ENCODE data around the gene BAD. TPM values are rescaled to one million over a fixed set of nuclear protein-coding genes. Genes with fewer than 3 reads are reported as not detected.
A peak's percentile ranks its signal among the peaks of the same experiment; 100 is the strongest.

Gene BAD
- total and polyA plus RNA-seq, 2 of the 13 experiments (the other 11 are each of a cell fraction or from before 2014, with no cell fraction given), result 17.9 to 28.5 TPM

- TF ChIP-seq, protein P1, sequence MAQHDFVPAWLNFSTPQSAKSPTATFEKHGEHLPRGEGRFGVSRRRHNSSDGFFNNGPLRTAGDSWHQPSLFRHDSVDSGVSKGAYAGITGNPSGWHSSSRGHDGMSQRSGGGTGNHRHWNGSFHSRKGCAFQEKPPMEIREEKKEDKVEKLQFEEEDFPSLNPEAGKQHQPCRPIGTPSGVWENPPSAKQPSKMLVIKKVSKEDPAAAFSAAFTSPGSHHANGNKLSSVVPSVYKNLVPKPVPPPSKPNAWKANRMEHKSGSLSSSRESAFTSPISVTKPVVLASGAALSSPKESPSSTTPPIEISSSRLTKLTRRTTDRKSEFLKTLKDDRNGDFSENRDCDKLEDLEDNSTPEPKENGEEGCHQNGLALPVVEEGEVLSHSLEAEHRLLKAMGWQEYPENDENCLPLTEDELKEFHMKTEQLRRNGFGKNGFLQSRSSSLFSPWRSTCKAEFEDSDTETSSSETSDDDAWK (CRISPR knock-in tag; IDR thresholded peaks at IDR 0.05), result no peak
- TF ChIP-seq ZFY (CRISPR knock-in tag; IDR thresholded peaks at IDR 0.05) (peak; percentile 75), HNRNPL (IDR thresholded peaks at IDR 0.05; ENCODE audit: low read depth, low read length) (peak; percentile 85), ZNF264 (CRISPR knock-in tag; IDR thresholded peaks at IDR 0.05) (0 out of 2 replicates have a peak, but pooled peaks have one; percentile 19), GATAD1 (CRISPR knock-in tag; IDR thresholded peaks at IDR 0.05) (peak; percentile 62), ZFP37 (CRISPR knock-in tag; IDR thresholded peaks at IDR 0.05; ENCODE audit: borderline replicate concordance) (no peak), ZNF605 (CRISPR knock-in tag; IDR thresholded peaks at IDR 0.05) (no peak), JUN (CRISPR knock-in tag; IDR thresholded peaks at IDR 0.05) (no peak), ZNF562 (CRISPR knock-in tag; IDR thresholded peaks at IDR 0.05; ENCODE audit: borderline replicate concordance) (no peak), ZFX (CRISPR knock-in tag; IDR thresholded peaks at IDR 0.05; ENCODE audit: low read depth) (peak; percentile 81), SPEN (CRISPR knock-in tag; IDR thresholded peaks at IDR 0.05; ENCODE audit: low read depth) (peak; percentile 11; the same call in 1 of the 2 replicates), NCOA2 (CRISPR knock-in tag; IDR thresholded peaks at IDR 0.05) (0 out of 2 replicates have a peak, but pooled peaks have one; percentile 15), ZBTB7A (CRISPR knock-in tag; IDR thresholded peaks at IDR 0.05) (no peak), ARID2 (CRISPR knock-in tag; IDR thresholded peaks at IDR 0.05; ENCODE audit: borderline replicate concordance) (no peak), MTF1 (CRISPR knock-in tag; IDR thresholded peaks at IDR 0.05) (no peak), ZNF670 (CRISPR knock-in tag; IDR thresholded peaks at IDR 0.05; ENCODE audit: borderline replicate concordance) (peak; percentile 86)
- TF ChIP-seq, protein P2, sequence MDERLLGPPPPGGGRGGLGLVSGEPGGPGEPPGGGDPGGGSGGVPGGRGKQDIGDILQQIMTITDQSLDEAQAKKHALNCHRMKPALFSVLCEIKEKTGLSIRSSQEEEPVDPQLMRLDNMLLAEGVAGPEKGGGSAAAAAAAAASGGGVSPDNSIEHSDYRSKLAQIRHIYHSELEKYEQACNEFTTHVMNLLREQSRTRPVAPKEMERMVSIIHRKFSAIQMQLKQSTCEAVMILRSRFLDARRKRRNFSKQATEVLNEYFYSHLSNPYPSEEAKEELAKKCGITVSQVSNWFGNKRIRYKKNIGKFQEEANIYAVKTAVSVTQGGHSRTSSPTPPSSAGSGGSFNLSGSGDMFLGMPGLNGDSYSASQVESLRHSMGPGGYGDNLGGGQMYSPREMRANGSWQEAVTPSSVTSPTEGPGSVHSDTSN (CRISPR knock-in tag; IDR thresholded peaks at IDR 0.05), result no peak
- TF ChIP-seq, protein P3, sequence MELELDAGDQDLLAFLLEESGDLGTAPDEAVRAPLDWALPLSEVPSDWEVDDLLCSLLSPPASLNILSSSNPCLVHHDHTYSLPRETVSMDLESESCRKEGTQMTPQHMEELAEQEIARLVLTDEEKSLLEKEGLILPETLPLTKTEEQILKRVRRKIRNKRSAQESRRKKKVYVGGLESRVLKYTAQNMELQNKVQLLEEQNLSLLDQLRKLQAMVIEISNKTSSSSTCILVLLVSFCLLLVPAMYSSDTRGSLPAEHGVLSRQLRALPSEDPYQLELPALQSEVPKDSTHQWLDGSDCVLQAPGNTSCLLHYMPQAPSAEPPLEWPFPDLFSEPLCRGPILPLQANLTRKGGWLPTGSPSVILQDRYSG (CRISPR knock-in tag; IDR thresholded peaks at IDR 0.05), result no peak
- TF ChIP-seq, protein P4, sequence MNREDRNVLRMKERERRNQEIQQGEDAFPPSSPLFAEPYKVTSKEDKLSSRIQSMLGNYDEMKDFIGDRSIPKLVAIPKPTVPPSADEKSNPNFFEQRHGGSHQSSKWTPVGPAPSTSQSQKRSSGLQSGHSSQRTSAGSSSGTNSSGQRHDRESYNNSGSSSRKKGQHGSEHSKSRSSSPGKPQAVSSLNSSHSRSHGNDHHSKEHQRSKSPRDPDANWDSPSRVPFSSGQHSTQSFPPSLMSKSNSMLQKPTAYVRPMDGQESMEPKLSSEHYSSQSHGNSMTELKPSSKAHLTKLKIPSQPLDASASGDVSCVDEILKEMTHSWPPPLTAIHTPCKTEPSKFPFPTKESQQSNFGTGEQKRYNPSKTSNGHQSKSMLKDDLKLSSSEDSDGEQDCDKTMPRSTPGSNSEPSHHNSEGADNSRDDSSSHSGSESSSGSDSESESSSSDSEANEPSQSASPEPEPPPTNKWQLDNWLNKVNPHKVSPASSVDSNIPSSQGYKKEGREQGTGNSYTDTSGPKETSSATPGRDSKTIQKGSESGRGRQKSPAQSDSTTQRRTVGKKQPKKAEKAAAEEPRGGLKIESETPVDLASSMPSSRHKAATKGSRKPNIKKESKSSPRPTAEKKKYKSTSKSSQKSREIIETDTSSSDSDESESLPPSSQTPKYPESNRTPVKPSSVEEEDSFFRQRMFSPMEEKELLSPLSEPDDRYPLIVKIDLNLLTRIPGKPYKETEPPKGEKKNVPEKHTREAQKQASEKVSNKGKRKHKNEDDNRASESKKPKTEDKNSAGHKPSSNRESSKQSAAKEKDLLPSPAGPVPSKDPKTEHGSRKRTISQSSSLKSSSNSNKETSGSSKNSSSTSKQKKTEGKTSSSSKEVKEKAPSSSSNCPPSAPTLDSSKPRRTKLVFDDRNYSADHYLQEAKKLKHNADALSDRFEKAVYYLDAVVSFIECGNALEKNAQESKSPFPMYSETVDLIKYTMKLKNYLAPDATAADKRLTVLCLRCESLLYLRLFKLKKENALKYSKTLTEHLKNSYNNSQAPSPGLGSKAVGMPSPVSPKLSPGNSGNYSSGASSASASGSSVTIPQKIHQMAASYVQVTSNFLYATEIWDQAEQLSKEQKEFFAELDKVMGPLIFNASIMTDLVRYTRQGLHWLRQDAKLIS (CRISPR knock-in tag; IDR thresholded peaks at IDR 0.05), result no peak
- TF ChIP-seq, protein P5, sequence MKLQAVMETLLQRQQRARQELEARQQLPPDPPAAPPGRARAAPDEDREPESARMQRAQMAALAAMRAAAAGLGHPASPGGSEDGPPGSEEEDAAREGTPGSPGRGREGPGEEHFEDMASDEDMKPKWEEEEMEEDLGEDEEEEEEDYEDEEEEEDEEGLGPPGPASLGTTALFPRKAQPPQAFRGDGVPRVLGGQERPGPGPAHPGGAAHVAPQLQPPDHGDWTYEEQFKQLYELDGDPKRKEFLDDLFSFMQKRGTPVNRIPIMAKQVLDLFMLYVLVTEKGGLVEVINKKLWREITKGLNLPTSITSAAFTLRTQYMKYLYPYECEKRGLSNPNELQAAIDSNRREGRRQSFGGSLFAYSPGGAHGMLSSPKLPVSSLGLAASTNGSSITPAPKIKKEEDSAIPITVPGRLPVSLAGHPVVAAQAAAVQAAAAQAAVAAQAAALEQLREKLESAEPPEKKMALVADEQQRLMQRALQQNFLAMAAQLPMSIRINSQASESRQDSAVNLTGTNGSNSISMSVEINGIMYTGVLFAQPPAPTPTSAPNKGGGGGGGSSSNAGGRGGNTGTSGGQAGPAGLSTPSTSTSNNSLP (IDR thresholded peaks at IDR 0.05; ENCODE audit: low read depth, low read length), result no peak
- TF ChIP-seq, protein P6, sequence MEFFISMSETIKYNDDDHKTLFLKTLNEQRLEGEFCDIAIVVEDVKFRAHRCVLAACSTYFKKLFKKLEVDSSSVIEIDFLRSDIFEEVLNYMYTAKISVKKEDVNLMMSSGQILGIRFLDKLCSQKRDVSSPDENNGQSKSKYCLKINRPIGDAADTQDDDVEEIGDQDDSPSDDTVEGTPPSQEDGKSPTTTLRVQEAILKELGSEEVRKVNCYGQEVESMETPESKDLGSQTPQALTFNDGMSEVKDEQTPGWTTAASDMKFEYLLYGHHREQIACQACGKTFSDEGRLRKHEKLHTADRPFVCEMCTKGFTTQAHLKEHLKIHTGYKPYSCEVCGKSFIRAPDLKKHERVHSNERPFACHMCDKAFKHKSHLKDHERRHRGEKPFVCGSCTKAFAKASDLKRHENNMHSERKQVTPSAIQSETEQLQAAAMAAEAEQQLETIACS (CRISPR knock-in tag; IDR thresholded peaks at IDR 0.05), result 0 out of 2 replicates have a peak, but pooled peaks have one; percentile 44
Measured at GRCh38 chr11:64226507-64227051, 57.9 kb downstream of the BAD start (continued).
